ENCODE measurements around the gene FOCAD. TPM values are rescaled to one million over a fixed set of nuclear protein-coding genes. Genes with fewer than 3 reads are reported as not detected.

Gene FOCAD
- total RNA-seq, 1 donor from 2014 or later: 146 TPM

DNA sequence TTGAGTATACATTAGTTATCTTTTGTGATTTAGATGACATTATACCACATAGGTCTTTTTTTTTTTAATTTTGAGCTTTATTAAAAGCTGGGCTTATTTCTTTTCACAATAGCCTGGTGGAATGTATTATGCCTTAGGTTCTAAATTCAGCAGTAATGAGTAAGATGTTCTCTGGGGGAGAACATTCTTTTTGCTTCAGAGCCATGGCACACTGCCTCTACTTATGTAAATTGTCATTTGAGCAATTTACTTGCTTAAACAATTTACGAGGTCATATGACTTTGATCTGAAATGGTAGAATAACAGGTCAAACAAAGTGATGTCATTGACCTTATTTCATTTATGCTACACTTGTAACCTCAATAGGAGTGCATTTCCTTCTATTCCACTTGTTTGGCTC is 154.2 kb downstream of the FOCAD start:
- H3K9ac ChIP-seq: no peak overlapping the region
- no peak overlapping the region for H3K27ac ChIP-seq
- Mint-ChIP-seq H3K27ac (no peak overlapping the region), H3K9me3 (peaks cover 22% of the 10 kb centered on the region), H3K27me3 (ENCODE audit: insufficient read depth, low read depth) (no peaks in the 10 kb centered on the region), H3K4me3 (no peak overlapping the region), H3K36me3 (peaks cover 20% of the 10 kb centered on the region), H3K4me1 (peaks cover 38% of the 10 kb centered on the region)
- peaks cover 6% of the 10 kb centered on the region for H3K36me3 ChIP-seq
- H3K4me1 ChIP-seq: peaks cover 27% of the 10 kb centered on the region
- no peaks in the 10 kb centered on the region for H3K27me3 ChIP-seq
- DNase-seq (ENCODE audit: low spot score): no peak
- H3K79me2 ChIP-seq (ENCODE audit: low read depth): no peaks in the 10 kb centered on the region
- no peak for TF ChIP-seq EZH2phosphoT487 (IDR thresholded peaks at IDR 0.05)
- TF ChIP-seq, protein P1, sequence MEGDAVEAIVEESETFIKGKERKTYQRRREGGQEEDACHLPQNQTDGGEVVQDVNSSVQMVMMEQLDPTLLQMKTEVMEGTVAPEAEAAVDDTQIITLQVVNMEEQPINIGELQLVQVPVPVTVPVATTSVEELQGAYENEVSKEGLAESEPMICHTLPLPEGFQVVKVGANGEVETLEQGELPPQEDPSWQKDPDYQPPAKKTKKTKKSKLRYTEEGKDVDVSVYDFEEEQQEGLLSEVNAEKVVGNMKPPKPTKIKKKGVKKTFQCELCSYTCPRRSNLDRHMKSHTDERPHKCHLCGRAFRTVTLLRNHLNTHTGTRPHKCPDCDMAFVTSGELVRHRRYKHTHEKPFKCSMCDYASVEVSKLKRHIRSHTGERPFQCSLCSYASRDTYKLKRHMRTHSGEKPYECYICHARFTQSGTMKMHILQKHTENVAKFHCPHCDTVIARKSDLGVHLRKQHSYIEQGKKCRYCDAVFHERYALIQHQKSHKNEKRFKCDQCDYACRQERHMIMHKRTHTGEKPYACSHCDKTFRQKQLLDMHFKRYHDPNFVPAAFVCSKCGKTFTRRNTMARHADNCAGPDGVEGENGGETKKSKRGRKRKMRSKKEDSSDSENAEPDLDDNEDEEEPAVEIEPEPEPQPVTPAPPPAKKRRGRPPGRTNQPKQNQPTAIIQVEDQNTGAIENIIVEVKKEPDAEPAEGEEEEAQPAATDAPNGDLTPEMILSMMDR (IDR thresholded peaks at IDR 0.05): no peak
- no peak for TF ChIP-seq EZH2 (IDR thresholded peaks at IDR 0.05)
- H3K4me3 ChIP-seq: no peak overlapping the region
- no peaks in the 10 kb centered on the region for H3K9me3 ChIP-seq (ENCODE audit: low read depth)
- H2AFZ ChIP-seq (replicated peaks): no peak overlapping the region
- H3K4me2 ChIP-seq: no peak overlapping the region
- H4K20me1 ChIP-seq (ENCODE audit: low read depth): peaks cover 11% of the 10 kb centered on the region
- H3F3A ChIP-seq (ENCODE audit: low read depth): peaks cover 4% of the 10 kb centered on the region

DNA sequence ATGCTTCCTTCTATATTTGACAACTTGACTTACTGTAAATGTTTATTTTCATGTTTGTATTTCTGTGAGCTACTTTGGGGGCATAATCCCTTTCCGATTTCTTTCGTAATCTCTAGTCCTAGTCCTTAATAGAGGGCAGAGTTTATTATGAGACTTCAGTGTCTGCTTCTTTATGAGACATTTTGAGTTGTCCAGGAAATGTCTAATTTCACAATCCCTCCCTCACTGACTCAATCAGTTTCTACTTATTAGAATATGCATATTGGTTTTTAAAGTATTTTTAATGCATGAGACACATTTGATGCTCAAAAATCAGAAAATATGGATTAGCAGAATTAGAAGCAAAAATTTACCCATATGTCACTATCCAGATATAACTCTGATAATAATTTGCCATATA is 160.9 kb downstream of the FOCAD start:
- H3F3A ChIP-seq (ENCODE audit: low read depth): no peaks in the 10 kb centered on the region

DNA sequence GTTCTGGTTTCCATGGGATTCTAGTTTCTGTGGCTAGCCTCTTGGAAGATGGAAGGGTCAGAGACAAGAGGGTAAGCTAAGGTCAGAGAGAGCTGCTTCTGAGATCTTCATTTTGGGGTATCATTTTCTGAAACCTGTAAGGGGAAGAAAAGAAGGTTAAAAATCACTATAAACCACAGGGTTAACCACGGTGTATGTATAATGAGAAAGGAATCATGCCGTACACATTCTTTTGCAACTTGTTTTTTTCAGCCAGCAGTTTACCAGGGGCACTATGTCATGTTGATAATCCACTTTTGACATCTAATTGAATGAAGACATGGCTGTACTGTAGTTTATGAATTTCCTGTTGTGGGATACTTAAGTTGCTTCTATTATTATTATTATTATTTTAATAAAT is 164.4 kb downstream of the FOCAD start:
- no peak overlapping the region for H3K4me3 ChIP-seq
- DNase-seq (ENCODE audit: low spot score): no peak
- H3K4me1 ChIP-seq: peaks cover 36% of the 10 kb centered on the region
- Mint-ChIP-seq H3K27me3 (ENCODE audit: insufficient read depth, low read depth) (peaks cover 2% of the 10 kb centered on the region), H3K4me1 (peaks cover 27% of the 10 kb centered on the region), H3K9me3 (peaks cover 3% of the 10 kb centered on the region), H3K36me3 (peaks cover 8% of the 10 kb centered on the region), H3K4me3 (no peak overlapping the region), H3K27ac (no peak overlapping the region)
- H3K9ac ChIP-seq: no peak overlapping the region
- no peaks in the 10 kb centered on the region for H3K36me3 ChIP-seq
- no peak overlapping the region for H2AFZ ChIP-seq (replicated peaks)
- TF ChIP-seq EZH2 (IDR thresholded peaks at IDR 0.05) (no peak), EZH2phosphoT487 (IDR thresholded peaks at IDR 0.05) (no peak)
- TF ChIP-seq, protein P1 (IDR thresholded peaks at IDR 0.05): no peak
- no peaks in the 10 kb centered on the region for H4K20me1 ChIP-seq (ENCODE audit: low read depth)
- H3K79me2 ChIP-seq (ENCODE audit: low read depth): no peaks in the 10 kb centered on the region
- H3F3A ChIP-seq (ENCODE audit: low read depth): peaks cover 23% of the 10 kb centered on the region
- no peaks in the 10 kb centered on the region for H3K9me3 ChIP-seq (ENCODE audit: low read depth)
- H3K27me3 ChIP-seq: no peaks in the 10 kb centered on the region
- no peak overlapping the region for H3K4me2 ChIP-seq
- peak overlapping the region; percentile 19 for H3K27ac ChIP-seq

More for the DNA sequence above, 160.9 kb downstream of the FOCAD start:
- DNase-seq (ENCODE audit: low spot score): no peak
- peaks cover 8% of the 10 kb centered on the region for H3K4me1 Mint-ChIP-seq
- TF ChIP-seq EZH2phosphoT487 (IDR thresholded peaks at IDR 0.05): no peak
- TF ChIP-seq EZH2 (IDR thresholded peaks at IDR 0.05): no peak
- TF ChIP-seq, protein P1 (IDR thresholded peaks at IDR 0.05): no peak
- Histone ChIP-seq H3K36me3 (peaks cover 6% of the 10 kb centered on the region), H3K4me3 (no peak overlapping the region), H3K4me2 (no peak overlapping the region), H3K27me3 (no peaks in the 10 kb centered on the region), H2AFZ (replicated peaks) (no peak overlapping the region), H4K20me1 (ENCODE audit: low read depth) (no peaks in the 10 kb centered on the region), H3K27ac (no peak overlapping the region), H3K4me1 (peaks cover 7% of the 10 kb centered on the region), H3K79me2 (ENCODE audit: low read depth) (no peaks in the 10 kb centered on the region), H3K9me3 (ENCODE audit: low read depth) (no peaks in the 10 kb centered on the region), H3K9ac (no peak overlapping the region)
- no peak overlapping the region for H3K4me3 Mint-ChIP-seq
- H3K27me3 Mint-ChIP-seq (ENCODE audit: insufficient read depth, low read depth): peaks cover 2% of the 10 kb centered on the region
- H3K9me3 Mint-ChIP-seq: peaks cover 24% of the 10 kb centered on the region
- H3K27ac Mint-ChIP-seq: no peak overlapping the region
- peaks cover 19% of the 10 kb centered on the region for H3K36me3 Mint-ChIP-seq

All from neural progenitor cell (in vitro differentiated cells).